ENCODE data around the gene CFAP70.

Gene CFAP70

GRCh38 chr10:73210395-73211105 lies 148.1 kb downstream of the CFAP70 start:
- no peak for DNase-seq

- no peak for DNase-seq
Observed at GRCh38 chr10:73209705-73210104, 149.0 kb downstream of the CFAP70 start.

- no peak for DNase-seq
Observed at GRCh38 chr10:73207883-73208282, 150.8 kb downstream of the CFAP70 start.

- DNase-seq: no peak
Observed at GRCh38 chr10:73206385-73206784, 152.3 kb downstream of the CFAP70 start.

GRCh38 chr10:73205890-73206289 lies 152.8 kb downstream of the CFAP70 start:
- DNase-seq: no peak

DNA sequence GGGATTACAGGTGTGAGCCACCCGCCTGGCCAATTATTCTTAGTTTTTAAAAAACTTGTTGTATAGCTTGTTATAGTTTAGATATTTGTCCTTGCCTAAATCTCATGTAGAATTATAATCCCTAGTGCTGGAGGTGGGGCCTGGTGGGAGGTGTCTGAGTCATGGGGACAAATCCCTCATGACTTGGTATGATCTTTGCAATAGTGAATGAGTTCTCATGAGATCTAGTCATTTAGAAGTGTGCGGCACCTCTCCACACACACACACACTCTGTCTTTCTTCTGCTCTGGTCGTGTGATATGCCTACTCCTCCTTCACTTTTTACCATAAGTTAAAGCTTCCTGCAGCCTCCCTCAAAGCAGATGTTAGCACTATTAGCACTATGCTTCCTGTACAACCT lies 153.6 kb downstream of the CFAP70 start:
- DNase-seq: no peak
